CD14-positive monocyte (primary cell): ENCODE measurements around the gene HEXB. TPM values are rescaled to one million over a fixed set of nuclear protein-coding genes. Genes with fewer than 3 reads are reported as not detected.

Experiments used
- DNase-seq, 3 donors: peaks; one replicate each; pipeline ENCODE4 v3.0.0-alpha.2; 2011 to 2022
- H2AFZ ChIP-seq: 2 replicates; pipeline ENCODE4 v1.6.0; 2012; ENCODE audit warnings: mild to moderate bottlenecking, low read depth, low read length, inconsistent platforms; ENCODE audit not compliant: insufficient read depth, poor library complexity, severe bottlenecking
- H3K27ac ChIP-seq, 2 donors: 1 replicate in 1 of 2; 2 replicates in 1 of 2; pipeline ENCODE4 v1.5.1; 2012 to 2013; ENCODE audit warnings: low read length in 2 of 2, control low read depth in 1 of 2, inconsistent platforms in 1 of 2, low read depth in 1 of 2, mild to moderate bottlenecking in 1 of 2
- H3K27me3 ChIP-seq, 2 donors: one replicate each; pipeline versions ENCODE4 v1.6.0 to v1.6.1; 2011 to 2013; ENCODE audit warnings: low read length in 2 of 2; ENCODE audit not compliant: control insufficient read depth in 2 of 2, insufficient read depth in 2 of 2
- H3K36me3 ChIP-seq, 2 donors: replicated peaks in 1 of 2; 1 replicate in 1 of 2; 2 replicates in 1 of 2; pipeline versions ENCODE4 v1.5.1 to v1.6.1; 2012 to 2013; ENCODE audit warnings: low read length in 2 of 2, control low read depth in 1 of 2, inconsistent platforms in 1 of 2, mild to moderate bottlenecking in 1 of 2; ENCODE audit not compliant: insufficient read depth in 2 of 2, control insufficient read depth in 1 of 2
- H3K4me1 ChIP-seq, 2 donors: 1 replicate in 1 of 2; 2 replicates in 1 of 2; pipeline versions ENCODE4 v1.5.1 to v1.6.1; 2012 to 2013; ENCODE audit warnings: low read length in 2 of 2, control low read depth in 1 of 2, inconsistent platforms in 1 of 2, mild to moderate bottlenecking in 1 of 2, moderate library complexity in 1 of 2; ENCODE audit not compliant: insufficient read depth in 2 of 2, control insufficient read depth in 1 of 2
- H3K4me2 ChIP-seq: replicated peaks from 2 replicates; pipeline ENCODE3; 2012; ENCODE audit warnings: low read length, moderate library complexity, mild to moderate bottlenecking; ENCODE audit not compliant: poor library complexity, severe bottlenecking; ENCODE audit errors: extremely low read depth
- H3K4me3 ChIP-seq, 3 experiments: fragments of 200-600 bp in 1 of 3; sonication (generic) in 1 of 3; replicated peaks in 1 of 3; 1 replicate in 2 of 3; 2 replicates in 1 of 3; pipeline ENCODE4 v1.5.1; 2011 to 2013; ENCODE audit warnings: low read length in 3 of 3, mild to moderate bottlenecking in 3 of 3, control low read depth in 2 of 3, low read depth in 2 of 3, inconsistent platforms in 1 of 3, moderate library complexity in 1 of 3
- H3K79me2 ChIP-seq: 2 replicates; pipeline ENCODE4 v1.6.0; 2012; ENCODE audit warnings: mild to moderate bottlenecking, control low read depth, inconsistent platforms, low read length, moderate library complexity; ENCODE audit not compliant: insufficient read depth
- H3K9ac ChIP-seq: 2 replicates; pipeline ENCODE4 v1.6.0; 2017; ENCODE audit warnings: low read length, mild to moderate bottlenecking; ENCODE audit not compliant: insufficient read depth, poor library complexity, severe bottlenecking
- H3K9me3 ChIP-seq, 2 donors: replicated peaks in 1 of 2; 1 replicate in 1 of 2; 2 replicates in 1 of 2; pipeline versions ENCODE4 v1.5.1 to v1.6.1; 2012 to 2013; ENCODE audit warnings: low read length in 2 of 2, control low read depth in 1 of 2; ENCODE audit not compliant: control insufficient read depth in 1 of 2, insufficient read depth in 1 of 2
- H4K20me1 ChIP-seq: 2 replicates; pipeline ENCODE4 v1.6.0; 2012; ENCODE audit warnings: mild to moderate bottlenecking, low read length, control low read depth, moderate library complexity; ENCODE audit not compliant: insufficient read depth
- H3K27ac Mint-ChIP-seq, 7 donors: one replicate each; pipeline ENCODE4 v1.8.0; 2020; ENCODE audit warnings: mild to moderate bottlenecking in 7 of 7, mixed read lengths in 7 of 7, moderate library complexity in 6 of 7, inconsistent platforms in 2 of 7
- H3K27me3 Mint-ChIP-seq, 3 donors: one replicate each; pipeline ENCODE4 v1.8.0; 2021 to 2022; ENCODE audit warnings: low read depth in 3 of 3, mild to moderate bottlenecking in 3 of 3, mixed read lengths in 3 of 3, moderate library complexity in 3 of 3, inconsistent platforms in 1 of 3
- H3K36me3 Mint-ChIP-seq, 2 donors: one replicate each; pipeline ENCODE4 v1.8.0; 2020; ENCODE audit warnings: mixed read lengths in 2 of 2, inconsistent platforms in 1 of 2, mild to moderate bottlenecking in 1 of 2
- H3K4me1 Mint-ChIP-seq: one replicate; pipeline ENCODE4 v1.8.0; 2020; ENCODE audit warnings: mild to moderate bottlenecking, mixed read lengths
- H3K4me3 Mint-ChIP-seq, 2 donors: one replicate each; pipeline ENCODE4 v1.8.0; 2020; ENCODE audit warnings: mild to moderate bottlenecking in 2 of 2, mixed read lengths in 2 of 2, moderate library complexity in 1 of 2
- H3K9me3 Mint-ChIP-seq, 7 donors: one replicate each; pipeline ENCODE4 v1.8.0; 2020 to 2022; ENCODE audit warnings: mixed read lengths in 7 of 7, mild to moderate bottlenecking in 6 of 7, moderate library complexity in 6 of 7, inconsistent platforms in 2 of 7
- CTCF ChIP-seq: fragments of 200-600 bp; IDR thresholded peaks from one replicate; pipeline ENCODE4 v1.8.0; 2022; ENCODE audit warnings: antibody characterized with exemption, mild to moderate bottlenecking
- WGBS: methylation state at CpG from one replicate; pipeline ENCODE4 v1.1.5; 2013; ENCODE audit warnings: missing lambda C conversion rate; ENCODE audit not compliant: insufficient coverage; 5-methylcytosine and 5-hydroxymethylcytosine counted together
- intact Hi-C, 2 donors: fragments of 100-400 bp; cut with micrococcal nuclease; formaldehyde crosslinking; loops; one replicate each; pipeline versions ENCODE4 v1.15.0 to v1.15.1; 2023
- polyA plus RNA-seq, 3 donors: library from polyadenylated mRNA; depleted of rRNA in 1 of 3; unstranded in 2 of 3; stranded (reverse) in 1 of 3; fragments of 300-500 nt in 2 of 3; fragments of >200 nt in 1 of 3; fragmentation: Illumina TruSeq in 2 of 3; gene quantifications; 1 replicate in 2 of 3; 2 replicates in 1 of 3; pipeline ENCODE4 v1.2.3, GENCODE V29; 2012 to 2021

Gene HEXB
- polyA plus RNA-seq, 3 donors, result 158 to 518 (median 470) TPM

- no peaks in the 10 kb centered on the region for H3K36me3 ChIP-seq
- H3K4me1 ChIP-seq, result no peaks in the 10 kb centered on the region
- Mint-ChIP-seq H3K4me3 (no peak overlapping the region), H3K27ac (no peak overlapping the region), H3K9me3 (peaks cover 3 to 7% (median 4%) of the 10 kb centered on the region in 7 donors), H3K36me3 (no peaks in the 10 kb centered on the region), H3K27me3 (peaks cover 0 to 7% (median 6%) of the 10 kb centered on the region in 3 donors), H3K4me1 (peaks cover 6% of the 10 kb centered on the region)
- no peak overlapping the region for H3K4me2 ChIP-seq
- H4K20me1 ChIP-seq, result no peaks in the 10 kb centered on the region
- H3K9me3 ChIP-seq, result peaks cover 0 to 7% of the 10 kb centered on the region in 2 donors
- no peaks in the 10 kb centered on the region for H3K79me2 ChIP-seq
- no peak overlapping the region for H3K9ac ChIP-seq
- no peak for TF ChIP-seq CTCF
- intact Hi-C loops, result no loop called here
- no peaks in the 10 kb centered on the region for H3K27me3 ChIP-seq
- no peak overlapping the region for H2AFZ ChIP-seq
- no peak for DNase-seq
- H3K27ac ChIP-seq, result no peak overlapping the region
- no CpG with 5 or more reads among the region's 2 CpGs for WGBS
- H3K4me3 ChIP-seq, result no peak overlapping the region
Observed at GRCh38 chr5:74665273-74665672, 19.8 kb upstream of the HEXB start.

GRCh38 chr5:74665816-74666215 lies 19.2 kb upstream of the HEXB start:
- intact Hi-C loops, result no loop called here

More at GRCh38 chr5:74665816-74666215, 19.2 kb upstream of the HEXB start:
- no CpG with 5 or more reads among the region's 1 CpG for WGBS
- peaks cover 3 to 8% (median 6%) of the 10 kb centered on the region in 7 donors for H3K9me3 Mint-ChIP-seq
- H3K9ac ChIP-seq, result no peak overlapping the region
- peaks cover 0 to 12% of the 10 kb centered on the region in 2 donors for H3K9me3 ChIP-seq
- H3K4me1 ChIP-seq, result no peaks in the 10 kb centered on the region
- no peaks in the 10 kb centered on the region for H3K27me3 ChIP-seq
- no peak for TF ChIP-seq CTCF
- H3K79me2 ChIP-seq, result no peaks in the 10 kb centered on the region
- no peak overlapping the region for H3K27ac Mint-ChIP-seq
- H3K36me3 Mint-ChIP-seq, result no peaks in the 10 kb centered on the region
- H3K36me3 ChIP-seq, result no peaks in the 10 kb centered on the region
- H3K4me3 ChIP-seq, result no peak overlapping the region
- no peak overlapping the region for H3K4me2 ChIP-seq
- peaks cover 6% of the 10 kb centered on the region for H3K4me1 Mint-ChIP-seq
- no peak for DNase-seq
- no peak overlapping the region for H3K4me3 Mint-ChIP-seq
- peaks cover 0 to 6% (median 6%) of the 10 kb centered on the region in 3 donors for H3K27me3 Mint-ChIP-seq
- H4K20me1 ChIP-seq, result no peaks in the 10 kb centered on the region
- no peak overlapping the region for H2AFZ ChIP-seq
- no peak overlapping the region for H3K27ac ChIP-seq
